Sigmoid colon (tissue), 7 donors: ENCODE measurements around the gene LTO1. TPM values are rescaled to one million over a fixed set of nuclear protein-coding genes. Genes with fewer than 3 reads are reported as not detected.
A peak's percentile ranks its signal among the peaks of the same experiment; 100 is the strongest.

ENCODE experiments used
- DNase-seq: peaks from one replicate; pipeline ENCODE4 v3.0.0-alpha.2; 2019
- H3K27ac ChIP-seq, 4 donors: fragments of 200-600 bp; sonication (generic); one replicate each; pipeline ENCODE4 v1.5.1; 2016 to 2019; ENCODE audit warnings: mild to moderate bottlenecking in 1 of 4
- H3K27me3 ChIP-seq, 3 donors: fragments of 200-600 bp; sonication (generic); one replicate each; pipeline ENCODE4 v1.5.1; 2019; ENCODE audit warnings: mild to moderate bottlenecking in 1 of 3
- H3K36me3 ChIP-seq, 4 donors: fragments of 200-600 bp; sonication (generic); one replicate each; pipeline ENCODE4 v1.5.1; 2016 to 2019
- H3K4me1 ChIP-seq, 4 donors: fragments of 200-600 bp; sonication (generic); one replicate each; pipeline ENCODE4 v1.5.1; 2017 to 2019
- H3K4me3 ChIP-seq, 4 donors: fragments of 200-600 bp; sonication (generic); one replicate each; pipeline ENCODE4 v1.5.1; 2017 to 2019; ENCODE audit warnings: mild to moderate bottlenecking in 2 of 4, moderate library complexity in 1 of 4
- H3K9me3 ChIP-seq, 4 donors: fragments of 200-600 bp in 3 of 4; sonication (generic) in 3 of 4; one replicate each; pipeline versions ENCODE4 v1.5.1 to v1.6.1; 2013 to 2019
- EP300 ChIP-seq, 4 donors: sonication (generic); formaldehyde crosslinking; IDR thresholded peaks; one replicate each; pipeline ENCODE4 v1.6.1; 2017; ENCODE audit warnings: antibody characterized with exemption in 4 of 4
- POLR2A ChIP-seq, 2 donors: fragments of 450-650 bp; IDR thresholded peaks; one replicate each; pipeline ENCODE4 v1.6.1; 2016; ENCODE audit warnings: antibody characterized with exemption in 2 of 2, mild to moderate bottlenecking in 2 of 2, moderate library complexity in 2 of 2
- POLR2AphosphoS5 ChIP-seq, 4 donors: sonication (generic); formaldehyde crosslinking; IDR thresholded peaks; one replicate each; pipeline ENCODE4 v1.6.1; 2017; ENCODE audit warnings: antibody characterized with exemption in 4 of 4
- WGBS, 2 donors: extraction: QIAGEN DNeasy Blood & Tissue Kit; methylation state at CpG; one replicate each; pipeline ENCODE4 v1.1.7; 2013; 5-methylcytosine and 5-hydroxymethylcytosine counted together
- intact Hi-C: fragments of 100-400 bp; cut with DNase I; formaldehyde crosslinking; loops from one replicate; pipeline ENCODE4 v1.15.1; 2023
- polyA plus RNA-seq, 3 donors: library from polyadenylated mRNA; stranded (reverse); fragments of 200-250 nt; gene quantifications; one replicate each; pipeline ENCODE4 v1.2.3, GENCODE V29; 2013
- total RNA-seq, 4 donors: library from RNA; depleted of rRNA; stranded (reverse); fragments of >200 nt; gene quantifications; one replicate each; pipeline ENCODE4 v1.1.0, GENCODE V29; 2016
- TF ChIP-seq, protein P1 (sequence below), 4 experiments: fragments of 450-650 bp in 3 of 4; fragments of 200-600 bp in 1 of 4; IDR thresholded peaks; one replicate each; pipeline ENCODE4 v1.5.1; 2016 to 2019; ENCODE audit warnings: antibody characterized with exemption in 4 of 4, mild to moderate bottlenecking in 3 of 4, moderate library complexity in 2 of 4
- donor health status: healthy with polysubstance abuse.
- donor health status: Bipolar disorder and iron deficiency.
- donor health status: healthy.

The LTO1 gene
- total and polyA plus RNA-seq, 7 donors: 12.0 to 42.9 (median 20.2) TPM

DNA sequence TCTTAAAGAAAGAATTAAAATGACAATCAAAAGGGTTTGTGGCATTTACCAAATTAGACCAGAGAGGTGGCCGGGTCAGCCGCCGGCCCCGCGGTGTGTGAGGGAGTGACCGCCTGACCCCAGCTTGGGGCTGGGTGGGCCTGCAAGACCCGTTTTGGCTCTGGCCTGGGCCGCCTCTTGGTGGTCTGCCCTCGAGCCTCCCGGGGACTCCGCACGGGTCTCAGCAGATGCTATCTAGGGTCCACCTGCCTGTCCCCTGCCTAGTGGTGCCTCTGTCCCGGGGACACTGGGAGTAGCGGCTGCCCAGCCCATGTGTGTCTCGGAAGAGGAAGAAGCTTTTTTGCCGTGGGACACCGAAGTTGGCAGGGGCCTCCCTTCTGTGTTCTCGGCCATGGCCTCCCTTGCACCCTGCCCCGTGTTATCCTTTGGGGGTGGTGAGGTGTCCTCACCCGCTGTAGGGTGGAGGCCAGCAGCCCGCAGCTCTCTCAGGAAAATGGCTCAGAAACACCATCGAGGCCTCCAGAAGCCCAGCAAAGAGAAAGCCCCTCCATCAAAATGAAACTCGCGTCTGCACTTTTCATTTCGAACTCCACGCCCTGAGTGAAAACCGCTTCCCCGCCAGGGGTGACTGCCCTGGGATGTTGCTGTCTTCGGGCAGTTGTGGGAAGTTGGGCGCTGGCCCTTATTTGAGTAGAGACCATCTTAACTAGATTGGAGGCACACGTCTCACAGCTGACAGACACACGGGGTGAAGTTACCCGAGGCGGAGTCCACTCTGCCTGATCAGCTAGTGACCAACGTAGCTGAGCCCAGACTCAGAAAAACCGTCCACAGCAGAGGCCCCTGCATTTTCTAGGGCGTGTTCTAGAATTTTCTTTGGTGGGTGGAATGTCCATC, 26.2 kb downstream of the LTO1 start:
- H3K9me3 ChIP-seq: no peaks in the 10 kb centered on the region
- H3K27me3 ChIP-seq: peaks cover 0 to 6% (median 2%) of the 10 kb centered on the region in 3 donors
- no peak overlapping the region for H3K27ac ChIP-seq
- intact Hi-C loops: loop anchor here (10.0 kb wide), 1 partner anchor 744 kb away; the partner anchor contains the start of genes IGHMBP2 and MRPL21
- peaks cover 0 to 19% (median 16%) of the 10 kb centered on the region in 4 donors for H3K4me1 ChIP-seq
- peaks cover 0 to 62% (median 3%) of the 10 kb centered on the region in 4 donors for H3K36me3 ChIP-seq
- TF ChIP-seq, protein P1, sequence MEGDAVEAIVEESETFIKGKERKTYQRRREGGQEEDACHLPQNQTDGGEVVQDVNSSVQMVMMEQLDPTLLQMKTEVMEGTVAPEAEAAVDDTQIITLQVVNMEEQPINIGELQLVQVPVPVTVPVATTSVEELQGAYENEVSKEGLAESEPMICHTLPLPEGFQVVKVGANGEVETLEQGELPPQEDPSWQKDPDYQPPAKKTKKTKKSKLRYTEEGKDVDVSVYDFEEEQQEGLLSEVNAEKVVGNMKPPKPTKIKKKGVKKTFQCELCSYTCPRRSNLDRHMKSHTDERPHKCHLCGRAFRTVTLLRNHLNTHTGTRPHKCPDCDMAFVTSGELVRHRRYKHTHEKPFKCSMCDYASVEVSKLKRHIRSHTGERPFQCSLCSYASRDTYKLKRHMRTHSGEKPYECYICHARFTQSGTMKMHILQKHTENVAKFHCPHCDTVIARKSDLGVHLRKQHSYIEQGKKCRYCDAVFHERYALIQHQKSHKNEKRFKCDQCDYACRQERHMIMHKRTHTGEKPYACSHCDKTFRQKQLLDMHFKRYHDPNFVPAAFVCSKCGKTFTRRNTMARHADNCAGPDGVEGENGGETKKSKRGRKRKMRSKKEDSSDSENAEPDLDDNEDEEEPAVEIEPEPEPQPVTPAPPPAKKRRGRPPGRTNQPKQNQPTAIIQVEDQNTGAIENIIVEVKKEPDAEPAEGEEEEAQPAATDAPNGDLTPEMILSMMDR (IDR thresholded peaks at IDR 0.05): no peak
- TF ChIP-seq POLR2AphosphoS5 (IDR thresholded peaks at IDR 0.05) (no peak), EP300 (IDR thresholded peaks at IDR 0.05) (no peak)
- peak; percentile 60 for DNase-seq
- no peak overlapping the region for H3K4me3 ChIP-seq
- 91 to 92% methylated on average over 37 of the region's 37 CpGs for WGBS, 2 donors

DNA sequence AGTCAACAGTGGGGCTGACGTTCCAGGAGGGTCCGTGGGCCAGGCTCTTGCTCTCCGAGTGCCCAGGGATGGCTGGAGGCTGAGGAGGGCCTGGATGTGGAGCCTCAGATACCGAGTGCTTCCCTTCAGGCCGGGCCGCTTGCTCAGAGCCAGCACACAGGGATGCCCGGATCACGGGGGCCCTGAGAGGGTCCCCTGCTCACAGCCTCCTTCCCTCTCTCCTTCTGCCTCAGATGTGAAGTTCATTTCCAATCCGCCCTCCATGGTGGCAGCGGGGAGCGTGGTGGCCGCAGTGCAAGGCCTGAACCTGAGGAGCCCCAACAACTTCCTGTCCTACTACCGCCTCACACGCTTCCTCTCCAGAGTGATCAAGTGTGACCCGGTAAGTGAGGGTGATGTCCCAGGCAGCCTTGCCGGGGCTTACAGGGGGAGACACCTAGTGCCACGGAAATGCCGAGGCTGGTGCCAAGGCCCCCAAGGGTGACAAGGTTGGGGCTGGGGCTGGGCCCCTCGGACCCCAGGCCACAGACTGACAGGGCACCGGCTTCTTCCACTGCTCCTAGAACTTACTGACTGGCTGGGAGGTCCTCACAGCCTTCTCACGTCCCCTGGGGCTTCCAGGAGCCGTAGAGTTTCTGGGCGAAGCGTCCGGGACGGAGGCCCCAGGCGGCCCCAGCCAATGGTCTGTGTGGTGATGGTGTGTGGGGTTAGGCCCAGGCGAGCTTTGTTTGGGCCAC, 27.2 kb downstream of the LTO1 start:
- TF ChIP-seq POLR2A (IDR thresholded peaks at IDR 0.05) (no peak), EP300 (IDR thresholded peaks at IDR 0.05) (no peak), POLR2AphosphoS5 (IDR thresholded peaks at IDR 0.05) (no peak)
- TF ChIP-seq, protein P1 (IDR thresholded peaks at IDR 0.05): no peak
- intact Hi-C loops: loop anchor here (10.0 kb wide), 1 partner anchor 743 kb away; the partner anchor contains the start of genes IGHMBP2 and MRPL21

DNA sequence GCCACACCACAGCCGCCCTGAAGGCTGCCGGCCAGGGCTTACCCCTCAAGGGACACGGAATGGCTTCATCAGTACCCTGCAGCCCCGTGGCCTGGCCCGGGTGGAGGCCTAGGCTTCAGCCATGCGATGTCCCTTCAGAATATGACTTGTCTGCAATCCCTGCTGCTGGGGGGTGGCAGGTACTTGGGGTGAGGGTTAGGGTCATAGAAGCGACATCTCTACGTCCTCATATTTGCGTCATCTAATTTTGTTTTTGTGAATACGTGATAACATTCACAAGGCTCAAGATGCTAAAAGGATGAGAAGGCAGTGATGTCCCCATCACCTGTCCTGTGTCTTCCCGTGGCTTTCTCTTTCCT, 27.8 kb downstream of the LTO1 start:
- intact Hi-C loops: loop anchor here (10.0 kb wide), 1 partner anchor 743 kb away; the partner anchor contains the start of genes IGHMBP2 and MRPL21
- H3K9me3 ChIP-seq: no peaks in the 10 kb centered on the region
- no peak for TF ChIP-seq EP300 (IDR thresholded peaks at IDR 0.05)
- TF ChIP-seq, protein P1 (IDR thresholded peaks at IDR 0.05): no peak
- no peak for TF ChIP-seq POLR2AphosphoS5 (IDR thresholded peaks at IDR 0.05)
- no peak for TF ChIP-seq POLR2A (IDR thresholded peaks at IDR 0.05)
- 90 to 93% methylated on average over 11 of the region's 11 CpGs for WGBS, 2 donors
- peak overlapping the region in 1 of 4 donors; percentile 38 for H3K27ac ChIP-seq
- peaks cover 0 to 32% (median 31%) of the 10 kb centered on the region in 4 donors for H3K4me1 ChIP-seq
- no peak for DNase-seq
- peaks cover 0 to 46% (median 3%) of the 10 kb centered on the region in 4 donors for H3K36me3 ChIP-seq
- H3K27me3 ChIP-seq: peaks cover 0 to 14% (median 14%) of the 10 kb centered on the region in 3 donors
- no peak overlapping the region for H3K4me3 ChIP-seq

More for the DNA sequence above, 27.2 kb downstream of the LTO1 start:
- H3K9me3 ChIP-seq: no peaks in the 10 kb centered on the region
- H3K4me3 ChIP-seq: no peak overlapping the region
- H3K27ac ChIP-seq: no peak overlapping the region
- H3K36me3 ChIP-seq: peaks cover 0 to 52% (median 3%) of the 10 kb centered on the region in 4 donors
- 77 to 92% methylated on average over 28 of the region's 28 CpGs for WGBS, 2 donors
- peaks cover 0 to 9% (median 9%) of the 10 kb centered on the region in 3 donors for H3K27me3 ChIP-seq
- peak; percentile 57 for DNase-seq
- H3K4me1 ChIP-seq: peaks cover 0 to 28% (median 26%) of the 10 kb centered on the region in 4 donors

DNA sequence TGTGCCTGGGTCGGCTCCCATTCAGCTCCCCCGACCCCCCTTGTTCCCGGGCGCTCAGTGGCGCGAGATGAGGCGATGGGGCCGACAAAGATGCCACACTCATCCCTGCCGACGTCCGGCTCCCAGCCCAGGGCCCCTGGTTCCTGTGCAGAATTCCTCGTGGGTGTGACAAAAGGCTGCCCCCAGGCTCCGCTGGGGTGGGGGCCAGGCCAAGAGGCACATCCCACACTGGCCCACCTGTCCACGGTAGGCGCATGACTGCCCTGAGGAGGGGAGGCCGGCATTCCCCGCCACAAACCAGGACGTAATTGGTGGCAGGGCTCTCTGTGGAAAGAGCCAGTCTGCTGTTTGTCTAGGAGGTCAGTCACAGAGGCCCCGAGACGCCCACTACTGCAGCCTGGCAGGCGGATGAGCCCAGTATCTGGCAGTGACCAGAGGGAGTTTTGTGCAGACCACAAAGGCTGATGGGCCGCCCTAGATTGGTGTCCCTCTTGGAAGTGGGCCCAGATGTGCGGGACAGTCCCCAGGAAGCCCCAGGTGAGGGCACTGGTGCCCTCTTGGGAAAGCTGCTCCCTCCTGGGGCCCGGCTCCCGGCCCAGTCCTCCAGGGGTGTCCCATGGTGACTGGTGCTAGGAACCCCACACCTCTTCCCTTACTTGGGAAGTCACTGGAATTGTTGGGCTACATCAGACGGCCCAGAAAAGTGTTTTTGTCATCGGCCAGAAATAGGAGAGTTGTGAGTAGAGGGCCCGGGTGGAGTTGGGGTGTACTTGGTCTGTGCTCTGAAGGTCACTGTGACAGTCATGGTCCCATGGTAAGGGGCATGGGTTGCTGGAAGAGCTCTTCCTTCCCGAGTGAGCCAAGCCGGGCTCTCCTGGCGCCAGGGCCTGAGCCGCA, 28.4 kb downstream of the LTO1 start:
- peak; percentile 57 for DNase-seq
- intact Hi-C loops: loop anchor here (10.0 kb wide), 1 partner anchor 742 kb away; the partner anchor contains the start of genes IGHMBP2 and MRPL21
- Histone ChIP-seq H3K27me3 (peaks cover 5 to 21% (median 19%) of the 10 kb centered on the region in 3 donors), H3K4me3 (no peak overlapping the region), H3K27ac (peak overlapping the region in 3 of 4 donors; percentile 11 to 38 (median 27)), H3K4me1 (peaks cover 0 to 37% (median 35%) of the 10 kb centered on the region in 4 donors), H3K9me3 (no peaks in the 10 kb centered on the region), H3K36me3 (peaks cover 0 to 40% (median 2%) of the 10 kb centered on the region in 4 donors)
- TF ChIP-seq EP300 (IDR thresholded peaks at IDR 0.05) (no peak), POLR2AphosphoS5 (IDR thresholded peaks at IDR 0.05) (no peak), POLR2A (IDR thresholded peaks at IDR 0.05) (no peak)
- TF ChIP-seq, protein P1 (IDR thresholded peaks at IDR 0.05): no peak
- WGBS, 2 donors: 85 to 91% methylated on average over 32 of the region's 32 CpGs
